Liver (tissue), 9 donors: ENCODE measurements around the gene LCK. TPM values are rescaled to one million over a fixed set of nuclear protein-coding genes. Genes with fewer than 3 reads are reported as not detected.
A peak's percentile ranks its signal among the peaks of the same experiment; 100 is the strongest.

ENCODE experiments used
- DNase-seq: peaks from one replicate; pipeline ENCODE4 v3.0.0-alpha.2; 2017; ENCODE audit warnings: low spot score
- H3K27ac ChIP-seq, 2 donors: one replicate each; pipeline ENCODE4 v1.7.0; 2013; ENCODE audit warnings: inconsistent platforms in 2 of 2, low read length in 2 of 2, control low read depth in 1 of 2, low read depth in 1 of 2, mild to moderate bottlenecking in 1 of 2
- H3K27me3 ChIP-seq, 4 donors: one replicate each; pipeline versions ENCODE4 v1.6.1 to v1.7.0; 2013; ENCODE audit warnings: low read length in 3 of 4, inconsistent platforms in 1 of 4, mild to moderate bottlenecking in 1 of 4, moderate library complexity in 1 of 4; ENCODE audit not compliant: control insufficient read depth in 4 of 4, insufficient read depth in 4 of 4
- H3K36me3 ChIP-seq, 4 donors: one replicate each; pipeline versions ENCODE4 v1.6.1 to v1.7.0; 2013; ENCODE audit warnings: low read length in 3 of 4, mild to moderate bottlenecking in 3 of 4, low read depth in 1 of 4, moderate library complexity in 1 of 4; ENCODE audit not compliant: control insufficient read depth in 4 of 4, insufficient read depth in 3 of 4
- H3K4me1 ChIP-seq, 4 donors: one replicate each; pipeline versions ENCODE4 v1.6.1 to v1.7.0; 2013; ENCODE audit warnings: low read length in 3 of 4, mild to moderate bottlenecking in 3 of 4, moderate library complexity in 1 of 4; ENCODE audit not compliant: control insufficient read depth in 4 of 4, insufficient read depth in 4 of 4
- H3K4me3 ChIP-seq, 3 donors: one replicate each; pipeline versions ENCODE4 v1.6.1 to v1.7.0; 2013; ENCODE audit warnings: low read length in 3 of 3, control low read depth in 1 of 3, low read depth in 1 of 3, mild to moderate bottlenecking in 1 of 3
- H3K9ac ChIP-seq, 2 donors: one replicate each; pipeline ENCODE4 v1.7.0; 2013; ENCODE audit warnings: low read length in 2 of 2, mild to moderate bottlenecking in 2 of 2, moderate library complexity in 2 of 2, control low read depth in 1 of 2, low read depth in 1 of 2
- H3K9me3 ChIP-seq, 4 donors: one replicate each; pipeline versions ENCODE4 v1.6.1 to v1.7.0; 2013; ENCODE audit warnings: low read length in 3 of 4; ENCODE audit not compliant: control insufficient read depth in 4 of 4
- ATF3 ChIP-seq: IDR thresholded peaks from 2 replicates; pipeline ENCODE4 v1.6.1; 2016; ENCODE audit warnings: antibody characterized with exemption
- CTCF ChIP-seq: fragments of 150-350 bp; IDR thresholded peaks from 2 replicates; pipeline ENCODE4 v1.5.1; 2017; ENCODE audit warnings: improper control_type of control experiment, low read depth, low read length; ENCODE audit not compliant: missing input control
- FOXA1 ChIP-seq: IDR thresholded peaks from 2 replicates; pipeline ENCODE4 v1.6.1; 2016; ENCODE audit warnings: antibody characterized with exemption
- GABPA ChIP-seq, 2 donors: IDR thresholded peaks in 1 of 2; conservative IDR thresholded peaks in 1 of 2; 2 replicates each; pipeline ENCODE4 v1.6.1; 2016; ENCODE audit warnings: antibody characterized with exemption in 2 of 2, mild to moderate bottlenecking in 1 of 2, moderate library complexity in 1 of 2
- HNF4A ChIP-seq, 2 donors: conservative IDR thresholded peaks; 2 replicates each; pipeline ENCODE4 v1.6.1; 2016; ENCODE audit warnings: antibody characterized with exemption in 2 of 2, mild to moderate bottlenecking in 2 of 2
- HNF4G ChIP-seq: IDR thresholded peaks from 2 replicates; pipeline ENCODE4 v1.6.1; 2016; ENCODE audit warnings: antibody characterized with exemption
- NR2F2 ChIP-seq: IDR thresholded peaks from 2 replicates; pipeline ENCODE4 v1.6.1; 2016; ENCODE audit warnings: antibody characterized with exemption
- RAD21 ChIP-seq, 2 donors: IDR thresholded peaks; 2 replicates each; pipeline ENCODE4 v1.6.1; 2016; ENCODE audit warnings: antibody characterized with exemption in 2 of 2, mild to moderate bottlenecking in 2 of 2
- REST ChIP-seq: IDR thresholded peaks from 2 replicates; pipeline ENCODE4 v1.6.1; 2016; ENCODE audit warnings: antibody characterized with exemption, mild to moderate bottlenecking
- RXRA ChIP-seq, 2 donors: IDR thresholded peaks; 2 replicates each; pipeline ENCODE4 v1.6.1; 2017 to 2018; ENCODE audit warnings: antibody characterized with exemption in 2 of 2, mild to moderate bottlenecking in 1 of 2
- SP1 ChIP-seq: IDR thresholded peaks from 2 replicates; pipeline ENCODE4 v1.6.1; 2018; ENCODE audit warnings: antibody characterized with exemption, mild to moderate bottlenecking
- YY1 ChIP-seq: IDR thresholded peaks from 2 replicates; pipeline ENCODE4 v1.6.1; 2016; ENCODE audit warnings: antibody characterized with exemption, mild to moderate bottlenecking
- ZBTB33 ChIP-seq: IDR thresholded peaks from 2 replicates; pipeline ENCODE4 v1.6.1; 2016; ENCODE audit warnings: antibody characterized with exemption
- WGBS: extraction: QIAGEN DNeasy Blood & Tissue Kit; methylation state at CpG from one replicate; pipeline ENCODE4 v1.1.7; 2013; 5-methylcytosine and 5-hydroxymethylcytosine counted together
- polyA plus RNA-seq, 2 donors: library from polyadenylated mRNA; stranded (reverse) in 1 of 2; unstranded in 1 of 2; fragments of 200-250 nt in 1 of 2; fragments of >200 nt in 1 of 2; fragmentation: Nextera tagmentation in 1 of 2; extraction: Ambion mirVana in 1 of 2; gene quantifications; one replicate each; pipeline versions ENCODE4 v1.2.1 to v1.2.3, GENCODE V29; 2013 to 2015
- total RNA-seq, 2 donors: library from RNA; depleted of rRNA; stranded (reverse); fragments of >200 nt; gene quantifications; one replicate each; pipeline ENCODE4 v1.2.3, GENCODE V29; 2014
- donor health status: healthy.
- donor health status: healthy.
- donor health status: healthy.
- donor health status: healthy.
- donor health status: healthy.

LCK gene
- total and polyA plus RNA-seq, 4 donors: 0.93 to 3.8 (median 1.2) TPM

- no peaks in the 10 kb centered on the region for H3K27me3 ChIP-seq
- H3K9ac ChIP-seq: no peak overlapping the region
- peak; percentile 82 for DNase-seq
- peaks cover 3 to 18% (median 11%) of the 10 kb centered on the region in 4 donors for H3K4me1 ChIP-seq
- H3K9me3 ChIP-seq: no peaks in the 10 kb centered on the region
- 37% methylated on average over 31 of the region's 31 CpGs for WGBS
- H3K27ac ChIP-seq: peak overlapping the region; percentile 63 to 66
- no peak overlapping the region for H3K4me3 ChIP-seq
- TF ChIP-seq HNF4A (conservative IDR thresholded peaks at IDR 0.05) (no peak), NR2F2 (peak; percentile 24), SP1 (no peak), CTCF (peak; percentile 77), FOXA1 (no peak), RAD21 (IDR thresholded peaks at IDR 0.05) (peak; percentile 66 to 82), RXRA (IDR thresholded peaks at IDR 0.05) (peak; percentile 36 to 59)
- no peaks in the 10 kb centered on the region for H3K36me3 ChIP-seq
Measured at GRCh38 chr1:32247983-32248889, 2.8 kb upstream of the LCK start.

GRCh38 chr1:32249831-32250525 lies 1.1 kb upstream of the LCK start:
- no peak overlapping the region for H3K4me3 ChIP-seq
- 55% methylated on average over 9 of the region's 9 CpGs for WGBS
- peaks cover 4 to 18% (median 11%) of the 10 kb centered on the region in 4 donors for H3K4me1 ChIP-seq
- H3K9me3 ChIP-seq: no peaks in the 10 kb centered on the region
- peak overlapping the region; percentile 64 to 68 for H3K27ac ChIP-seq
- no peaks in the 10 kb centered on the region for H3K27me3 ChIP-seq
- TF ChIP-seq HNF4A (conservative IDR thresholded peaks at IDR 0.05) (peak; percentile 48 to 65), HNF4G (no peak), YY1 (no peak), ZBTB33 (no peak), FOXA1 (no peak), ATF3 (no peak), RXRA (IDR thresholded peaks at IDR 0.05) (peak; percentile 80 to 91), SP1 (peak; percentile 60), RAD21 (IDR thresholded peaks at IDR 0.05) (peak in 1 of 2 donors; percentile 15), GABPA (IDR thresholded peaks at IDR 0.05 in 1 of 2, conservative IDR thresholded peaks at IDR 0.05 in 1 of 2) (no peak), NR2F2 (peak; percentile 83), REST (peak; percentile 37)
- DNase-seq: peak; percentile 63
- H3K9ac ChIP-seq: peak overlapping the region in 1 of 2 donors; percentile 77
- no peaks in the 10 kb centered on the region for H3K36me3 ChIP-seq
